CD14-positive monocyte (primary cell): ENCODE data around the gene CDC34. TPM values are rescaled to one million over a fixed set of nuclear protein-coding genes. Genes with fewer than 3 reads are reported as not detected.

Source experiments
- DNase-seq, 3 donors: peaks; one replicate each; pipeline ENCODE4 v3.0.0-alpha.2; 2011 to 2022
- H2AFZ ChIP-seq: 2 replicates; pipeline ENCODE4 v1.6.0; 2012; ENCODE audit warnings: mild to moderate bottlenecking, low read depth, low read length, inconsistent platforms; ENCODE audit not compliant: insufficient read depth, poor library complexity, severe bottlenecking
- H3K27ac ChIP-seq, 2 donors: 1 replicate in 1 of 2; 2 replicates in 1 of 2; pipeline ENCODE4 v1.5.1; 2012 to 2013; ENCODE audit warnings: low read length in 2 of 2, control low read depth in 1 of 2, inconsistent platforms in 1 of 2, low read depth in 1 of 2, mild to moderate bottlenecking in 1 of 2
- H3K27me3 ChIP-seq, 2 donors: one replicate each; pipeline versions ENCODE4 v1.6.0 to v1.6.1; 2011 to 2013; ENCODE audit warnings: low read length in 2 of 2; ENCODE audit not compliant: control insufficient read depth in 2 of 2, insufficient read depth in 2 of 2
- H3K36me3 ChIP-seq, 2 donors: replicated peaks in 1 of 2; 1 replicate in 1 of 2; 2 replicates in 1 of 2; pipeline versions ENCODE4 v1.5.1 to v1.6.1; 2012 to 2013; ENCODE audit warnings: low read length in 2 of 2, control low read depth in 1 of 2, inconsistent platforms in 1 of 2, mild to moderate bottlenecking in 1 of 2; ENCODE audit not compliant: insufficient read depth in 2 of 2, control insufficient read depth in 1 of 2
- H3K4me1 ChIP-seq, 2 donors: 1 replicate in 1 of 2; 2 replicates in 1 of 2; pipeline versions ENCODE4 v1.5.1 to v1.6.1; 2012 to 2013; ENCODE audit warnings: low read length in 2 of 2, control low read depth in 1 of 2, inconsistent platforms in 1 of 2, mild to moderate bottlenecking in 1 of 2, moderate library complexity in 1 of 2; ENCODE audit not compliant: insufficient read depth in 2 of 2, control insufficient read depth in 1 of 2
- H3K4me2 ChIP-seq: replicated peaks from 2 replicates; pipeline ENCODE3; 2012; ENCODE audit warnings: low read length, moderate library complexity, mild to moderate bottlenecking; ENCODE audit not compliant: poor library complexity, severe bottlenecking; ENCODE audit errors: extremely low read depth
- H3K4me3 ChIP-seq, 3 experiments: fragments of 200-600 bp in 1 of 3; sonication (generic) in 1 of 3; replicated peaks in 1 of 3; 1 replicate in 2 of 3; 2 replicates in 1 of 3; pipeline ENCODE4 v1.5.1; 2011 to 2013; ENCODE audit warnings: low read length in 3 of 3, mild to moderate bottlenecking in 3 of 3, control low read depth in 2 of 3, low read depth in 2 of 3, inconsistent platforms in 1 of 3, moderate library complexity in 1 of 3
- H3K79me2 ChIP-seq: 2 replicates; pipeline ENCODE4 v1.6.0; 2012; ENCODE audit warnings: mild to moderate bottlenecking, control low read depth, inconsistent platforms, low read length, moderate library complexity; ENCODE audit not compliant: insufficient read depth
- H3K9ac ChIP-seq: 2 replicates; pipeline ENCODE4 v1.6.0; 2017; ENCODE audit warnings: low read length, mild to moderate bottlenecking; ENCODE audit not compliant: insufficient read depth, poor library complexity, severe bottlenecking
- H3K9me3 ChIP-seq, 2 donors: replicated peaks in 1 of 2; 1 replicate in 1 of 2; 2 replicates in 1 of 2; pipeline versions ENCODE4 v1.5.1 to v1.6.1; 2012 to 2013; ENCODE audit warnings: low read length in 2 of 2, control low read depth in 1 of 2; ENCODE audit not compliant: control insufficient read depth in 1 of 2, insufficient read depth in 1 of 2
- H4K20me1 ChIP-seq: 2 replicates; pipeline ENCODE4 v1.6.0; 2012; ENCODE audit warnings: mild to moderate bottlenecking, low read length, control low read depth, moderate library complexity; ENCODE audit not compliant: insufficient read depth
- H3K27ac Mint-ChIP-seq, 7 donors: one replicate each; pipeline ENCODE4 v1.8.0; 2020; ENCODE audit warnings: mild to moderate bottlenecking in 7 of 7, mixed read lengths in 7 of 7, moderate library complexity in 6 of 7, inconsistent platforms in 2 of 7
- H3K27me3 Mint-ChIP-seq, 3 donors: one replicate each; pipeline ENCODE4 v1.8.0; 2021 to 2022; ENCODE audit warnings: low read depth in 3 of 3, mild to moderate bottlenecking in 3 of 3, mixed read lengths in 3 of 3, moderate library complexity in 3 of 3, inconsistent platforms in 1 of 3
- H3K36me3 Mint-ChIP-seq, 2 donors: one replicate each; pipeline ENCODE4 v1.8.0; 2020; ENCODE audit warnings: mixed read lengths in 2 of 2, inconsistent platforms in 1 of 2, mild to moderate bottlenecking in 1 of 2
- H3K4me1 Mint-ChIP-seq: one replicate; pipeline ENCODE4 v1.8.0; 2020; ENCODE audit warnings: mild to moderate bottlenecking, mixed read lengths
- H3K4me3 Mint-ChIP-seq, 2 donors: one replicate each; pipeline ENCODE4 v1.8.0; 2020; ENCODE audit warnings: mild to moderate bottlenecking in 2 of 2, mixed read lengths in 2 of 2, moderate library complexity in 1 of 2
- H3K9me3 Mint-ChIP-seq, 7 donors: one replicate each; pipeline ENCODE4 v1.8.0; 2020 to 2022; ENCODE audit warnings: mixed read lengths in 7 of 7, mild to moderate bottlenecking in 6 of 7, moderate library complexity in 6 of 7, inconsistent platforms in 2 of 7
- CTCF ChIP-seq: fragments of 200-600 bp; IDR thresholded peaks from one replicate; pipeline ENCODE4 v1.8.0; 2022; ENCODE audit warnings: antibody characterized with exemption, mild to moderate bottlenecking
- WGBS: methylation state at CpG from one replicate; pipeline ENCODE4 v1.1.5; 2013; ENCODE audit warnings: missing lambda C conversion rate; ENCODE audit not compliant: insufficient coverage; 5-methylcytosine and 5-hydroxymethylcytosine counted together
- intact Hi-C, 2 donors: fragments of 100-400 bp; cut with micrococcal nuclease; formaldehyde crosslinking; loops; one replicate each; pipeline versions ENCODE4 v1.15.0 to v1.15.1; 2023
- polyA plus RNA-seq, 3 donors: library from polyadenylated mRNA; depleted of rRNA in 1 of 3; unstranded in 2 of 3; stranded (reverse) in 1 of 3; fragments of 300-500 nt in 2 of 3; fragments of >200 nt in 1 of 3; fragmentation: Illumina TruSeq in 2 of 3; gene quantifications; 1 replicate in 2 of 3; 2 replicates in 1 of 3; pipeline ENCODE4 v1.2.3, GENCODE V29; 2012 to 2021

The CDC34 gene
- polyA plus RNA-seq, 3 donors, result 25.2 to 49.2 (median 43.0) TPM

DNA sequence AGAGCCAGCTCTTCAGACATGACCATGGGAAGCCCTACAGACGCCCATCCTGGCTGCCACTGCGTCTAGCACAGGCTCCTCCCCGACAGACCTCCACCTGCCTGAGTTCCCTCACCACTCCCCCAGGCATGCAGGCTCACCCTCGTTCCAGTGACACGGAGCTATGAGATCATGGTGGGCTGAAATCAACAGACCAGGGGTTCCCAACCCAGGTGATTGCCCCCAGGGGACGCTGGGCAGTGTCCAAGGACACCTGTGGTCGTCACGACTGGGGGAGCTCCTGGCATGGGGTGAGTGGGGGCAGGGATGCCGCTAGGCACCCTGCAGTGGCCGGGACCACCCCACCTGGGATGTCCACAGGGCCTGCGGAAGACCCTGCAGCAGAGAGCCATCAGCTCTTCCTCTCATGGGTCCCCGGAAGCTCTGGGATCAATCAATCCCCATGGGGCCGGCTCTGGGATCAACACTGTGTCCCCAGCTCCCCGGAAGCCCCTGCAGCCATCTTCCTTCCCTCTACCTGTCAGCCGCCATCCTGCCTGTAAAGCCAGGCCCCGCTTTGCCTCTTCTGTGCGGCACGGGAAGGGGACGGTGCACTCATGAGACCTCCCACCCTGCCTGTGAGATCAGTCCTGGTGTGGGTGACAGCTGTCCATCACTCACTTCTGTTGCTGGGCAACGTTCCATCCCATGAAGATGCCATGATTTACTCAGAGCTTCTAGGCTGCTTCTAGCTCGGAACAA is 48.1 kb upstream of the CDC34 start:
- peaks cover 10% of the 10 kb centered on the region for H3K4me1 Mint-ChIP-seq
- no peaks in the 10 kb centered on the region for H4K20me1 ChIP-seq
- H3K27ac ChIP-seq, result no peak overlapping the region
- peaks cover 13 to 19% of the 10 kb centered on the region in 2 donors for H3K9me3 ChIP-seq
- peaks cover 0 to 9% of the 10 kb centered on the region in 2 donors for H3K27me3 ChIP-seq
- no peak for DNase-seq
- peaks cover 17 to 34% (median 23%) of the 10 kb centered on the region in 7 donors for H3K9me3 Mint-ChIP-seq
- WGBS, result 68% methylated on average over 18 of the region's 21 CpGs
- peaks cover 5 to 8% of the 10 kb centered on the region in 2 donors for H3K4me1 ChIP-seq
- no peak overlapping the region for H3K4me2 ChIP-seq
- H3K4me3 Mint-ChIP-seq, result no peak overlapping the region
- H3K27ac Mint-ChIP-seq, result no peak overlapping the region
- no peak overlapping the region for H3K4me3 ChIP-seq
- H3K36me3 ChIP-seq, result no peaks in the 10 kb centered on the region
- H2AFZ ChIP-seq, result no peak overlapping the region
- no peak for TF ChIP-seq CTCF
- H3K36me3 Mint-ChIP-seq, result no peaks in the 10 kb centered on the region
- H3K9ac ChIP-seq, result no peak overlapping the region
- intact Hi-C loops, result loop anchor here in 1 of 2 donors (10.0 kb wide), 1 partner anchor 139 kb away; the partner anchor contains the start of gene MIER2
- no peaks in the 10 kb centered on the region for H3K79me2 ChIP-seq
- peaks cover 28 to 47% (median 46%) of the 10 kb centered on the region in 3 donors for H3K27me3 Mint-ChIP-seq

- Histone ChIP-seq H3K27me3 (peaks cover 0 to 9% of the 10 kb centered on the region in 2 donors), H3K79me2 (no peaks in the 10 kb centered on the region), H3K4me3 (no peak overlapping the region), H4K20me1 (no peaks in the 10 kb centered on the region), H3K4me1 (peaks cover 6 to 12% of the 10 kb centered on the region in 2 donors), H2AFZ (no peak overlapping the region), H3K4me2 (no peak overlapping the region), H3K27ac (no peak overlapping the region), H3K9ac (no peak overlapping the region), H3K9me3 (peaks cover 13 to 19% of the 10 kb centered on the region in 2 donors), H3K36me3 (no peaks in the 10 kb centered on the region)
- 69% methylated on average over 14 of the region's 15 CpGs for WGBS
- TF ChIP-seq CTCF, result no peak
- intact Hi-C loops, result loop anchor here in 1 of 2 donors (10.0 kb wide), 1 partner anchor 140 kb away; the partner anchor contains the start of gene MIER2
- Mint-ChIP-seq H3K9me3 (peaks cover 17 to 34% (median 23%) of the 10 kb centered on the region in 7 donors), H3K27me3 (peaks cover 28 to 41% (median 38%) of the 10 kb centered on the region in 3 donors), H3K4me3 (no peak overlapping the region), H3K27ac (no peak overlapping the region), H3K36me3 (no peaks in the 10 kb centered on the region), H3K4me1 (peaks cover 12% of the 10 kb centered on the region)
- no peak for DNase-seq
These were observed 47.1 kb upstream of the CDC34 start for GRCh38 chr19:484494-484893.
